Colonic mucosa (tissue), 4 donors: ENCODE data around the gene ACP1. TPM values are rescaled to one million over a fixed set of nuclear protein-coding genes. Genes with fewer than 3 reads are reported as not detected.

Experiments used
- DNase-seq: peaks from one replicate; pipeline ENCODE4 v3.0.0-alpha.2; 2020
- H3K27ac ChIP-seq: fragments of 200-600 bp; one replicate; pipeline ENCODE4 v1.8.0; 2021
- H3K27me3 ChIP-seq: fragments of 200-600 bp; one replicate; pipeline ENCODE4 v1.8.0; 2021
- H3K36me3 ChIP-seq: fragments of 200-600 bp; one replicate; pipeline ENCODE4 v1.8.0; 2021
- H3K4me1 ChIP-seq: fragments of 200-600 bp; one replicate; pipeline ENCODE4 v1.8.0; 2021; ENCODE audit warnings: mild to moderate bottlenecking
- H3K4me3 ChIP-seq: fragments of 200-600 bp; one replicate; pipeline ENCODE4 v1.8.0; 2021
- H3K9ac ChIP-seq, 2 donors: one replicate each; pipeline ENCODE4 v1.7.0; 2013; ENCODE audit warnings: control low read depth in 2 of 2, low read depth in 2 of 2, low read length in 2 of 2
- H3K9me3 ChIP-seq: fragments of 200-600 bp; one replicate; pipeline ENCODE4 v1.8.0; 2021
- intact Hi-C: fragments of 100-400 bp; cut with DNase I; formaldehyde crosslinking; loops from one replicate; pipeline ENCODE4 v1.14.1; 2022
- total RNA-seq, 2 donors: library from RNA; stranded (reverse); fragmentation: NEBNext Ultra II Directional in 1 of 2; extraction: Animal tissue kit (Norgen Biotek cat#: 25700) in 1 of 2; gene quantifications; one replicate each; pipeline ENCODE4 v1.2.1, GENCODE V29; 2021
- TF ChIP-seq, protein P1 (sequence below): fragments of 200-600 bp; IDR thresholded peaks from one replicate; pipeline ENCODE4 v1.8.0; 2022; ENCODE audit warnings: antibody characterized with exemption, mild to moderate bottlenecking
- donor health status: healthy.
- donor health status: DM: no; HTN: no; CAD: no.
- donor health status: DM: no; HTN: no; CAD: no.

Gene ACP1
- total RNA-seq, 2 donors from 2014 or later, result 92.5 to 106 TPM

DNA sequence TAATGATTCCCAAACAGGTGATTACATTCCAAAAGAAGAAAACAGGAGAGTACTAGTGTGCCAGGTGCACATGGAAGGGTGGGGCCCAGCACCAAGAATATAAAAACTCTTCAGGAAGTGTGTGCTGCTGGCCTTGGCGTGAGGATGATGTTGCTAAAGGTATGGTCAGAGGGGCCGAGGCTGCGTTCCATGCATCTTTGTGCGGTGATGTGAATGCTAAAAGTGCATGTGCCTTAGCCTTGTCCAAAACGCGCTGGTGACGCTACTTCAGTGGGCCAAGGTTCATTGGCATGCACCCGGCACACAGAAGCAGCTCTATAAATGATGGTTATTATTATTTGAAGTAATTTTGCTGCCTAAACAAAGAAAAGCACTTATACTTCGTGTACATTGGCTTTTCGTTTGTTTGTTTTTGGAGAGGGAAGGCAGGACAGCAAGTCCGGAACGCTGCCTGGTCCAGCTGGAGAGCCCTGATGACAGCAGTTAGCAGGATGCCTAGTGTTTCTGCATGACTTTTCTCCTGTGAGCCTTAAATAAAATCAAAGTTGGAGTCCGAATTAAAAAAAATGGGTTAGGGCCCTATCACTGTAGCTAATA, 20.2 kb downstream of the ACP1 start:
- no peak for DNase-seq
- Histone ChIP-seq H3K27me3 (peaks cover 32% of the 10 kb centered on the region), H3K27ac (no peak overlapping the region), H3K36me3 (no peaks in the 10 kb centered on the region), H3K9ac (no peak overlapping the region), H3K4me1 (peaks cover 11% of the 10 kb centered on the region), H3K4me3 (no peak overlapping the region), H3K9me3 (no peaks in the 10 kb centered on the region)
- TF ChIP-seq, protein P1, sequence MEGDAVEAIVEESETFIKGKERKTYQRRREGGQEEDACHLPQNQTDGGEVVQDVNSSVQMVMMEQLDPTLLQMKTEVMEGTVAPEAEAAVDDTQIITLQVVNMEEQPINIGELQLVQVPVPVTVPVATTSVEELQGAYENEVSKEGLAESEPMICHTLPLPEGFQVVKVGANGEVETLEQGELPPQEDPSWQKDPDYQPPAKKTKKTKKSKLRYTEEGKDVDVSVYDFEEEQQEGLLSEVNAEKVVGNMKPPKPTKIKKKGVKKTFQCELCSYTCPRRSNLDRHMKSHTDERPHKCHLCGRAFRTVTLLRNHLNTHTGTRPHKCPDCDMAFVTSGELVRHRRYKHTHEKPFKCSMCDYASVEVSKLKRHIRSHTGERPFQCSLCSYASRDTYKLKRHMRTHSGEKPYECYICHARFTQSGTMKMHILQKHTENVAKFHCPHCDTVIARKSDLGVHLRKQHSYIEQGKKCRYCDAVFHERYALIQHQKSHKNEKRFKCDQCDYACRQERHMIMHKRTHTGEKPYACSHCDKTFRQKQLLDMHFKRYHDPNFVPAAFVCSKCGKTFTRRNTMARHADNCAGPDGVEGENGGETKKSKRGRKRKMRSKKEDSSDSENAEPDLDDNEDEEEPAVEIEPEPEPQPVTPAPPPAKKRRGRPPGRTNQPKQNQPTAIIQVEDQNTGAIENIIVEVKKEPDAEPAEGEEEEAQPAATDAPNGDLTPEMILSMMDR, result no peak
- intact Hi-C loops, result no loop called here

DNA sequence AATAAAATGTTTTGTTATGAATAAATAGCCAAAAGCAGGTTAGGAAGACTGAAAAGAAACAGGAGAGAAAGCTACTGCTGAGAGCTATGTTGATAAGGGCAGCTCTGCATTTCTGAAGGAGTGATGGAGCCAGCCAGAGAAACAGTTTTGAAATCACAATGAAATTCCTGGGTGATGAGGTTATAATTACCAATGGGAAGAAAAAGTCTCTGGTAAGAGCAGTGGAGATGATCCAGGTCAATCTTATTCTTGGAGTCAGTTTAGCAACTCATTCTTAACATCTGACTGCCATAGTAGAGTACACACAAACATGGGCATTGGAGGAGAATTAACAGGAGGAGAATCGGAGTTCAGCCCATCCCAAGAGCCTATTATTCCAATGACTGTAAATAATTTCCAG, 20.8 kb downstream of the ACP1 start:
- Histone ChIP-seq H3K36me3 (no peaks in the 10 kb centered on the region), H3K4me3 (no peak overlapping the region), H3K27me3 (peaks cover 34% of the 10 kb centered on the region), H3K9me3 (no peaks in the 10 kb centered on the region), H3K27ac (no peak overlapping the region), H3K9ac (no peak overlapping the region), H3K4me1 (peaks cover 11% of the 10 kb centered on the region)
- TF ChIP-seq, protein P1, result no peak
- no peak for DNase-seq
- intact Hi-C loops, result no loop called here

DNA sequence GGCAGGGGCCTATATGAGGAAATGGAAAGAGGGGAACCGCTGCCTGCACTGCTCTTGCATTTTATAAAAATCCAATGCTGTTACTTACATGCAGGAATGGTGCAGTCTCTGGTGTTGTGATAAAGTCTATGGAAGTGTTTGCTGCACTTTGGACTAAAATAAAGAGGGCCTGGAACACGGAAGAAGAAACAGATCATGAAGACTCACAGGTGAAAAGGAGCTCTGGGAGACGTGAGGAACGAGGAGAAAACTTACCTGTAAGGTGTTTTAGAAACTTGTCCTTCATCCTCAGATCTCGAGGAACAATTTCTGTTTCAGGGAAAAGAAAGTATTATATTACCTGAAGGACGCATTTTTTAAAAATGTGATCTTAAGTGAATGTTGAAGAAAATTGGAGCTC, 21.3 kb downstream of the ACP1 start:
- no peaks in the 10 kb centered on the region for H3K36me3 ChIP-seq
- peaks cover 11% of the 10 kb centered on the region for H3K4me1 ChIP-seq
- TF ChIP-seq, protein P1, result no peak
- no peaks in the 10 kb centered on the region for H3K9me3 ChIP-seq
- H3K4me3 ChIP-seq, result no peak overlapping the region
- peaks cover 34% of the 10 kb centered on the region for H3K27me3 ChIP-seq
- intact Hi-C loops, result no loop called here
- no peak overlapping the region for H3K27ac ChIP-seq
- no peak overlapping the region for H3K9ac ChIP-seq
- no peak for DNase-seq

DNA sequence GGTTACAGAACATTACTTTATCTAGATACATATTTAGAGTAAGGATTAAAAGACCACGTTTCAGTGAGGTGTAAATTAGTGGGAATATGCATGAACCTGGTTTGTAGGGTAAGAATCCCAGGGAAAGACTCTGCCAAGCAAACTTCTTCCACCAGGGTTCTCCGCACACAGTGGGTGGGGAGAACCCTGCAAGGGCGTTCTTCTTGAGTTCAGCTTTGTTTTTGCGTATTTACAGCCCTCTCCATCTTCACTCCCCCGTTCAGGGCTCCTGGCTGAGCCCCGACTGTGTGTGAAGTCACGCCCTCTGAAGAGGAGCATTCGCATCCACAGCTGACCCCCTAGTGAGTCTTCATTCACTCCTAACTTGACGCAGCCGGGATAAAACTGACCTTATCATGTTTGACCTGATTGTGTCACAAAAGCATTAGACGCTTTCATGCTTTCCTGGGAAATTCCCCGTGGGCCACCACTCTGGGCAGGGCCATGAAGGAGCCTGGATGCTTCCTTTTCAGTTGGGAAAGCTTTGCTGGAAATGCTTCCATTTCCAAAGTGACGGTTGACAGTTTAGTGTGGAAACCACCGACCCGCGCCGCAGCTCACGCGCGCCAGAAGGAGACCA, 22.1 kb downstream of the ACP1 start:
- peaks cover 34% of the 10 kb centered on the region for H3K27me3 ChIP-seq
- no peaks in the 10 kb centered on the region for H3K9me3 ChIP-seq
- H3K36me3 ChIP-seq, result no peaks in the 10 kb centered on the region
- H3K4me3 ChIP-seq, result peak overlapping the region; percentile 39
- DNase-seq, result no peak
- intact Hi-C loops, result no loop called here
- peaks cover 11% of the 10 kb centered on the region for H3K4me1 ChIP-seq
- H3K27ac ChIP-seq, result no peak overlapping the region
- TF ChIP-seq, protein P1, result no peak
- H3K9ac ChIP-seq, result peak overlapping the region in 1 of 2 donors; percentile 24

DNA sequence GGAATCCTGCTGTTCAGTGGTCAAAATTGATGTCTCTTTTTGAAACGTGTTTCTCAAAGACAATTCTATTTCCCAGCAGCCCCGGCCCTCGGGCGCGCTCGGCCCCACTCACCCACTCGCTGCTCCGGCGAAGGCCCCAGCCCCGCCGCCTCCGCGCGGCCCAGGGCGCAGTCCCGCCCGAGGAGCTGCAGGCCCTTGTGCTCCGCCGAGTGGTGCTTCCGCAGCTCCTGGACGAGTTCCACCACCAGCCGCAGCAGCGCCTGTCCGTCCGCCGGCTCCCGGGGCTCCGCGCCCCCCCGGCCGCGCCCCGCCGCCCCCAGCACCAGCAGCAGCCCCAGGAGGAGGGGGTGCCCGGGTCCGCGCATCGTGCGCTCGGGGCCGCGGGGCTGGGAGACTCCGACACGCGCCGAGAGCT, 22.7 kb downstream of the ACP1 start:
- H3K36me3 ChIP-seq, result no peaks in the 10 kb centered on the region
- H3K4me3 ChIP-seq, result peak overlapping the region; percentile 39
- H3K27ac ChIP-seq, result no peak overlapping the region
- no peak for DNase-seq
- peaks cover 11% of the 10 kb centered on the region for H3K4me1 ChIP-seq
- TF ChIP-seq, protein P1, result no peak
- H3K9ac ChIP-seq, result peak overlapping the region in 1 of 2 donors; percentile 24
- intact Hi-C loops, result no loop called here
- H3K9me3 ChIP-seq, result no peaks in the 10 kb centered on the region
- peaks cover 34% of the 10 kb centered on the region for H3K27me3 ChIP-seq
